ENCODE results near the gene SOX30. TPM values are rescaled to one million over a fixed set of nuclear protein-coding genes. Genes with fewer than 3 reads are reported as not detected.

SOX30 gene
- total RNA-seq, 4 donors from 2014 or later: 0.16 to 0.75 TPM; not detected in 2

- WGBS, 2 donors (ENCODE audit: low coverage in 1 of 2): 68 to 100% methylated on average over 1 to 5 of the region's 5 CpGs
- H3K27me3 ChIP-seq: no peaks in the 10 kb centered on the region
- peaks cover 0 to 27% (median 0%) of the 10 kb centered on the region in 4 donors for H3K4me1 ChIP-seq
- no peaks in the 10 kb centered on the region for H3K9me3 ChIP-seq
- H3K27ac ChIP-seq: peak overlapping the region in 2 of 4 donors; percentile 3 to 44
- H3K4me3 ChIP-seq: no peak overlapping the region
- intact Hi-C loops (cut with DNase I; ENCODE audit: low total_unique reads) (no loop called here), in situ Hi-C loops (cut with MboI; ENCODE audit: low pct_ligation_motif_present in 1 of 4, low pct_unique_long_range_greater_than_20kb in 1 of 4, low sequenced_read_pairs in 3 of 4) (no loop called here)
- TF ChIP-seq EP300 (IDR thresholded peaks at IDR 0.05; ENCODE audit: low read depth) (no peak), POLR2AphosphoS5 (IDR thresholded peaks at IDR 0.05) (no peak), POLR2A (IDR thresholded peaks at IDR 0.05) (no peak)
- TF ChIP-seq, protein P1, sequence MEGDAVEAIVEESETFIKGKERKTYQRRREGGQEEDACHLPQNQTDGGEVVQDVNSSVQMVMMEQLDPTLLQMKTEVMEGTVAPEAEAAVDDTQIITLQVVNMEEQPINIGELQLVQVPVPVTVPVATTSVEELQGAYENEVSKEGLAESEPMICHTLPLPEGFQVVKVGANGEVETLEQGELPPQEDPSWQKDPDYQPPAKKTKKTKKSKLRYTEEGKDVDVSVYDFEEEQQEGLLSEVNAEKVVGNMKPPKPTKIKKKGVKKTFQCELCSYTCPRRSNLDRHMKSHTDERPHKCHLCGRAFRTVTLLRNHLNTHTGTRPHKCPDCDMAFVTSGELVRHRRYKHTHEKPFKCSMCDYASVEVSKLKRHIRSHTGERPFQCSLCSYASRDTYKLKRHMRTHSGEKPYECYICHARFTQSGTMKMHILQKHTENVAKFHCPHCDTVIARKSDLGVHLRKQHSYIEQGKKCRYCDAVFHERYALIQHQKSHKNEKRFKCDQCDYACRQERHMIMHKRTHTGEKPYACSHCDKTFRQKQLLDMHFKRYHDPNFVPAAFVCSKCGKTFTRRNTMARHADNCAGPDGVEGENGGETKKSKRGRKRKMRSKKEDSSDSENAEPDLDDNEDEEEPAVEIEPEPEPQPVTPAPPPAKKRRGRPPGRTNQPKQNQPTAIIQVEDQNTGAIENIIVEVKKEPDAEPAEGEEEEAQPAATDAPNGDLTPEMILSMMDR (IDR thresholded peaks at IDR 0.05): no peak
- no peaks in the 10 kb centered on the region for H3K36me3 ChIP-seq
- peak; percentile 41 for DNase-seq
Observed at GRCh38 chr5:157596487-157596886, 55.8 kb downstream of the SOX30 start.

GRCh38 chr5:157594675-157595459 is 57.4 kb downstream of the SOX30 start:
- intact Hi-C loops (cut with DNase I; ENCODE audit: low total_unique reads): no loop called here

DNA sequence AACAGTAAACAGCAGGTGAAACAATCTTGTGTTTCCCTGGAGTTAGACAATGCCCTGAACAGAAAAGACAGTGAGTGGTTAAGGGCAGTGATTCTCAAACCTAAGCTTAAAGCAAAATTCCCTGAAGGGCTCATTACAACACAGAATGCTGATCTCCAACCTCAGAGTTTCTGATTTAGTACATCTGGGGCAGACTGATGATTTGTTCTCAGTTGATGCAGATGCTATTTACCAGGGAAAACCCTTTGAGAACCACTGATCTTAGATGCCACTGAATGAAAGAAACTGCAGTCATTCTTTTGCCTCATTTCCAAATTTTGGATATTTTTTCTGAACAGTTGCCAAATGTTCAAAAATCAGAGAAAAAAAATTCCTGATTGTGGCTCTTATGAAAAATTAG is 58.0 kb downstream of the SOX30 start:
- intact Hi-C loops (cut with DNase I; ENCODE audit: low total_unique reads): no loop called here
- H3K27ac ChIP-seq: no peak overlapping the region
- no peak overlapping the region for H3K4me3 ChIP-seq
- H3K36me3 ChIP-seq: no peaks in the 10 kb centered on the region
- H3K27me3 ChIP-seq: no peaks in the 10 kb centered on the region
- in situ Hi-C loops (cut with MboI; ENCODE audit: low pct_ligation_motif_present in 1 of 4, low pct_unique_long_range_greater_than_20kb in 1 of 4, low sequenced_read_pairs in 3 of 4): no loop called here
- H3K9me3 ChIP-seq: no peaks in the 10 kb centered on the region
- TF ChIP-seq POLR2AphosphoS5 (IDR thresholded peaks at IDR 0.05) (no peak), EP300 (IDR thresholded peaks at IDR 0.05; ENCODE audit: low read depth) (no peak), POLR2A (IDR thresholded peaks at IDR 0.05) (no peak)
- TF ChIP-seq, protein P1 (IDR thresholded peaks at IDR 0.05): no peak
- DNase-seq: no peak
- H3K4me1 ChIP-seq: peaks cover 0 to 27% (median 0%) of the 10 kb centered on the region in 4 donors

More at GRCh38 chr5:157594675-157595459, 57.4 kb downstream of the SOX30 start:
- Histone ChIP-seq H3K9me3 (no peaks in the 10 kb centered on the region), H3K27ac (peak overlapping the region in 1 of 4 donors; percentile 13), H3K27me3 (no peaks in the 10 kb centered on the region), H3K4me3 (no peak overlapping the region), H3K4me1 (peaks cover 0 to 27% (median 0%) of the 10 kb centered on the region in 4 donors), H3K36me3 (no peaks in the 10 kb centered on the region)
- TF ChIP-seq EP300 (IDR thresholded peaks at IDR 0.05; ENCODE audit: low read depth): no peak
- no peak for TF ChIP-seq POLR2A (IDR thresholded peaks at IDR 0.05)
- TF ChIP-seq, protein P1 (IDR thresholded peaks at IDR 0.05): no peak
- TF ChIP-seq POLR2AphosphoS5 (IDR thresholded peaks at IDR 0.05): no peak
- 67 to 74% methylated on average over 2 of the region's 2 CpGs for whole genome bisulfite sequencing, 2 donors (ENCODE audit: low coverage in 1 of 2)
- DNase-seq: no peak
- in situ Hi-C loops (cut with MboI; ENCODE audit: low pct_ligation_motif_present in 1 of 4, low pct_unique_long_range_greater_than_20kb in 1 of 4, low sequenced_read_pairs in 3 of 4): no loop called here

DNA sequence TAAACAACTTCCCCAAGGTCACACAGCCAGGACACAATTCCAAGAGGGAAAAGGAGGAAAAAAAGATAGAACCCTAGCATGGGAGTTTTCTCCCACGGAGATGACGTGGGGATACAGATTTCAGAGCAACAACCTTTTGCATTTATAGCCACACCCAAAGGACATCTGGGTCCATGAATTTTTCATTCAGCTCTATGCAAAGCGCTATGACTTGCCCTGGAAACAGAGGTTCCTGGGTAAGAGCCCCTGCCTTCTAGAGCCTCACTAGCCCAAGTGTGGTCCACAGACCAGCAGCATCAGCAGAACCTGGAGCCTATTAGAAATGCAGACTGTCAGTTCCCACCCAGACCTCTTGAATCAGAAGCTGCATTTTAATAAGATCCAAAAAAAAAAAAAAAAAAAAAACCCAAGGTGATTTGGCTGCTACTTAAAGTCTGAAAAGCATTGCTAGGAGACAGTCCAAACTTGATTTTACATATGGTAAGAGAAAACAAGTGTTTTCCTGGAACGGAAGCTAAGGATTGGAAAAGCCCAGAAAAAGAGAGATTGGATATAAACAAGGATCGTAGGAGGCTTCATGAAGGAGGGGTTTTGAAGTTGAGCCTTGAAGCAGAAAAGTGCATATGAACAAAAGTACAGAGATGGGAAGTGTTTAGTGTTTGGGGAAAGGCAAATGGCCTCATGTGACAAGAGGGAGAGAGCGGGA is 59.0 kb downstream of the SOX30 start:
- Histone ChIP-seq H3K27me3 (no peaks in the 10 kb centered on the region), H3K4me3 (no peak overlapping the region), H3K9me3 (no peaks in the 10 kb centered on the region), H3K36me3 (no peaks in the 10 kb centered on the region), H3K4me1 (peaks cover 0 to 27% (median 0%) of the 10 kb centered on the region in 4 donors), H3K27ac (peak overlapping the region in 3 of 4 donors; percentile 8 to 58 (median 16))
- intact Hi-C loops (cut with DNase I; ENCODE audit: low total_unique reads): no loop called here
- in situ Hi-C loops (cut with MboI; ENCODE audit: low pct_ligation_motif_present in 1 of 4, low pct_unique_long_range_greater_than_20kb in 1 of 4, low sequenced_read_pairs in 3 of 4): no loop called here
- TF ChIP-seq EP300 (IDR thresholded peaks at IDR 0.05; ENCODE audit: low read depth) (no peak), POLR2A (IDR thresholded peaks at IDR 0.05) (no peak), POLR2AphosphoS5 (IDR thresholded peaks at IDR 0.05) (no peak)
- TF ChIP-seq, protein P1 (IDR thresholded peaks at IDR 0.05): no peak
- 52 to 68% methylated on average over 5 to 6 of the region's 6 CpGs for WGBS, 2 donors (ENCODE audit: low coverage in 1 of 2)
- DNase-seq: no peak

All from transverse colon (tissue), 4 donors.